ENCODE results near the gene PCBP3.
"Not testable (repeated sequence)": the region's sequence is repeated elsewhere in the genome, so short reads cannot be mapped to it uniquely, and the experiment has no call there.

Gene PCBP3

GRCh38 chr21:45643021-45643980 lies at the start of gene PCBP3:
PCBP3 (plus strand) TSS chr21:45643725; CDS start chr21:45850086, 206,361 bp downstream.
- peak; percentile 85 to 98 for DNase-seq

GRCh38 chr21:45594721-45595489 lies 48.6 kb upstream of the PCBP3 start:
- no peak for DNase-seq

GRCh38 chr21:45595574-45596295 lies 47.8 kb upstream of the PCBP3 start:
- DNase-seq: no peak

- DNase-seq: peak in 1 of 2 experiments; percentile 79
These were observed 46.7 kb upstream of the PCBP3 start for GRCh38 chr21:45596704-45597318.

GRCh38 chr21:45598109-45598508 lies 45.4 kb upstream of the PCBP3 start:
- no peak for DNase-seq

GRCh38 chr21:45598666-45599065 lies 44.9 kb upstream of the PCBP3 start:
- no peak for DNase-seq

GRCh38 chr21:45599146-45599581 lies 44.4 kb upstream of the PCBP3 start:
- no peak for DNase-seq

- no peak for DNase-seq
These were observed 43.3 kb upstream of the PCBP3 start for GRCh38 chr21:45600248-45600647.

GRCh38 chr21:45601551-45601950 lies 42.0 kb upstream of the PCBP3 start:
- DNase-seq: no peak

GRCh38 chr21:45602106-45602505 lies 41.4 kb upstream of the PCBP3 start:
- DNase-seq: peak in 1 of 2 experiments; percentile 32

GRCh38 chr21:45603481-45603880 lies 40.0 kb upstream of the PCBP3 start:
- DNase-seq: no peak

GRCh38 chr21:45604681-45605080 lies 38.8 kb upstream of the PCBP3 start:
- DNase-seq: not testable (repeated sequence)

GRCh38 chr21:45607021-45607908 lies 36.3 kb upstream of the PCBP3 start:
- peak in 1 of 2 experiments; percentile 27 for DNase-seq

- no peak for DNase-seq
These were observed 35.6 kb upstream of the PCBP3 start for GRCh38 chr21:45607909-45608295.

- DNase-seq: peak in 1 of 2 experiments; percentile 52
These were observed 34.6 kb upstream of the PCBP3 start for GRCh38 chr21:45608747-45609470.

GRCh38 chr21:45609616-45610015 lies 33.9 kb upstream of the PCBP3 start:
- DNase-seq: not testable (repeated sequence)

GRCh38 chr21:45611296-45611695 lies 32.2 kb upstream of the PCBP3 start:
- no peak for DNase-seq

GRCh38 chr21:45611939-45612664 lies 31.4 kb upstream of the PCBP3 start:
- DNase-seq: peak in 1 of 2 experiments; percentile 28

GRCh38 chr21:45612665-45613019 lies 30.9 kb upstream of the PCBP3 start:
- DNase-seq: not testable (repeated sequence)

GRCh38 chr21:45613396-45613795 lies 30.1 kb upstream of the PCBP3 start:
- DNase-seq: no peak

Measured in NCI-H526 (cell line).